H1 (cell line): ENCODE measurements around the gene HEATR9. TPM values are rescaled to one million over a fixed set of nuclear protein-coding genes. Genes with fewer than 3 reads are reported as not detected.
A peak's percentile ranks its signal among the peaks of the same experiment; 100 is the strongest.

Source experiments
- CTCF ChIA-PET: fragments of 300-600 bp; sonication (Branson Sonifier 250); formaldehyde crosslinking; loops from one replicate; lab custom pipeline; 2021; ENCODE audit not compliant: partially characterized antibody; lab: Charles Lee
- POLR2A ChIA-PET: fragments of 300-600 bp; sonication (Branson Sonifier 250); formaldehyde crosslinking; loops from one replicate; lab custom pipeline; 2021; ENCODE audit warnings: inconsistent platforms; ENCODE audit not compliant: partially characterized antibody; lab: Charles Lee
- DNase-seq, 2 experiments: peaks; one replicate each; pipeline versions ENCODE4 v3.0.0 to v3.0.0-alpha.2; 2010 to 2022; ENCODE audit warnings: low spot score in 2 of 2, low read depth in 1 of 2, mixed read lengths in 1 of 2
- FAIRE-seq: peaks from 2 replicates; lab custom pipeline; 2011; peaks lifted over from hg19 to GRCh38; lab: Jason Lieb, UNC
- H2AFZ ChIP-seq: 2 replicates; pipeline ENCODE4 v1.8.1; 2012; ENCODE audit warnings: low read length, inconsistent platforms
- H2AK5ac ChIP-seq: 2 replicates; pipeline ENCODE4 v1.6.1; 2013; ENCODE audit warnings: low read depth, low read length
- H2BK120ac ChIP-seq: replicated peaks from 2 replicates; pipeline ENCODE3; 2013; ENCODE audit warnings: low read depth, low read length, inconsistent platforms
- H2BK12ac ChIP-seq: 2 replicates; pipeline ENCODE4 v1.6.1; 2013; ENCODE audit warnings: low read depth, low read length
- H2BK15ac ChIP-seq: 2 replicates; pipeline ENCODE4 v1.6.1; 2013; ENCODE audit warnings: low read length
- H2BK20ac ChIP-seq: 2 replicates; pipeline ENCODE4 v1.6.1; 2013; ENCODE audit warnings: low read length
- H2BK5ac ChIP-seq: 2 replicates; pipeline ENCODE4 v1.6.1; 2013; ENCODE audit warnings: low read depth, low read length
- H3K14ac ChIP-seq: 2 replicates; pipeline ENCODE4 v1.6.1; 2013; ENCODE audit warnings: inconsistent platforms; ENCODE audit not compliant: insufficient read length
- H3K18ac ChIP-seq: 2 replicates; pipeline ENCODE4 v1.6.1; 2013; ENCODE audit warnings: low read length; ENCODE audit errors: extremely low read depth
- H3K23ac ChIP-seq: 2 replicates; pipeline ENCODE4 v1.6.1; 2013; ENCODE audit warnings: inconsistent platforms; ENCODE audit not compliant: insufficient read length
- H3K23me2 ChIP-seq: 2 replicates; pipeline ENCODE4 v1.6.1; 2013; ENCODE audit warnings: low read depth, low read length
- H3K27ac ChIP-seq: 2 replicates; pipeline ENCODE4 v1.6.1; 2011; ENCODE audit warnings: low read depth, low read length, inconsistent platforms
- H3K27me3 ChIP-seq, 4 experiments: replicated peaks in 1 of 4; 1 replicate in 1 of 4; 2 replicates in 3 of 4; pipeline versions ENCODE4 v1.6.1 to v1.8.1; 2011 to 2013; ENCODE audit warnings: low read length in 3 of 4, mild to moderate bottlenecking in 3 of 4, inconsistent platforms in 2 of 4, mixed read lengths in 2 of 4, moderate library complexity in 1 of 4; ENCODE audit not compliant: control insufficient read depth in 3 of 4, insufficient read depth in 3 of 4; ENCODE audit errors: extremely low read depth in 1 of 4
- H3K36me3 ChIP-seq, 4 experiments: 2 replicates each; pipeline versions ENCODE4 v1.6.1 to v1.8.1; 2011 to 2013; ENCODE audit warnings: mild to moderate bottlenecking in 4 of 4, low read length in 3 of 4, moderate library complexity in 2 of 4, control low read depth in 1 of 4, inconsistent platforms in 1 of 4; ENCODE audit not compliant: insufficient read depth in 4 of 4, control insufficient read depth in 2 of 4
- H3K4ac ChIP-seq: replicated peaks from 2 replicates; pipeline ENCODE3; 2013; ENCODE audit warnings: low read length, low read depth, mixed read lengths, inconsistent platforms; ENCODE audit not compliant: insufficient read length
- H3K4me1 ChIP-seq, 4 experiments: replicated peaks in 1 of 4; 1 replicate in 1 of 4; 2 replicates in 3 of 4; pipeline versions ENCODE4 v1.6.1 to v1.8.1; 2011 to 2013; ENCODE audit warnings: low read length in 3 of 4, inconsistent platforms in 2 of 4, mixed read lengths in 1 of 4; ENCODE audit not compliant: insufficient read depth in 4 of 4, control insufficient read depth in 3 of 4
- H3K4me2 ChIP-seq, 2 experiments: 2 replicates each; pipeline versions ENCODE4 v1.6.1 to v1.8.1; 2011 to 2013; ENCODE audit warnings: low read depth in 2 of 2, low read length in 2 of 2, control low read depth in 1 of 2, inconsistent platforms in 1 of 2, mild to moderate bottlenecking in 1 of 2; ENCODE audit not compliant: insufficient read depth in 1 of 2
- H3K4me3 ChIP-seq, 4 experiments: fragments of 200-600, 300-600 bp in 1 of 4; sonication (generic), shearing (Covaris generic), sonication (Bioruptor Twin) in 1 of 4; 2 replicates each; pipeline versions ENCODE4 v1.5.1 to v1.8.1; 2011 to 2016; ENCODE audit warnings: low read length in 4 of 4, low read depth in 3 of 4, control low read depth in 2 of 4, inconsistent platforms in 2 of 4, mild to moderate bottlenecking in 2 of 4, mixed read lengths in 1 of 4, moderate library complexity in 1 of 4; ENCODE audit not compliant: insufficient read depth in 2 of 4; ENCODE audit errors: extremely low read depth in 1 of 4
- H3K56ac ChIP-seq: replicated peaks from 2 replicates; pipeline ENCODE3; 2013; ENCODE audit warnings: low read depth, mild to moderate bottlenecking, mixed read lengths, low read length, inconsistent platforms; ENCODE audit not compliant: insufficient read length
- H3K79me1 ChIP-seq: 2 replicates; pipeline ENCODE4 v1.6.1; 2013; ENCODE audit warnings: low read depth, low read length, control low read depth
- H3K79me2 ChIP-seq, 2 experiments: 2 replicates each; pipeline versions ENCODE4 v1.6.1 to v1.8.1; 2012 to 2013; ENCODE audit warnings: low read length in 2 of 2, mild to moderate bottlenecking in 2 of 2, inconsistent platforms in 1 of 2; ENCODE audit not compliant: insufficient read depth in 2 of 2, control insufficient read depth in 1 of 2
- H3K9ac ChIP-seq, 4 experiments: replicated peaks in 1 of 4; 1 replicate in 1 of 4; 2 replicates in 3 of 4; pipeline versions ENCODE4 v1.6.1 to v1.8.1; 2011 to 2013; ENCODE audit warnings: low read depth in 3 of 4, low read length in 3 of 4, control low read depth in 2 of 4, mild to moderate bottlenecking in 2 of 4, moderate library complexity in 2 of 4, inconsistent platforms in 1 of 4; ENCODE audit errors: extremely low read depth in 1 of 4
- H3K9me3 ChIP-seq, 2 experiments: 2 replicates each; pipeline versions ENCODE4 v1.6.1 to v1.8.1; 2012 to 2013; ENCODE audit warnings: mild to moderate bottlenecking in 2 of 2, moderate library complexity in 2 of 2, control low read depth in 1 of 2, inconsistent platforms in 1 of 2, low read depth in 1 of 2, low read length in 1 of 2, mixed read lengths in 1 of 2; ENCODE audit not compliant: insufficient read depth in 2 of 2
- H4K20me1 ChIP-seq, 2 experiments: replicated peaks in 1 of 2; 2 replicates each; pipeline versions ENCODE3 to v1.8.1; 2011 to 2013; ENCODE audit warnings: inconsistent platforms in 2 of 2, low read length in 2 of 2, mild to moderate bottlenecking in 1 of 2; ENCODE audit not compliant: insufficient read depth in 2 of 2, control insufficient read depth in 1 of 2
- H4K5ac ChIP-seq: 2 replicates; pipeline ENCODE4 v1.6.1; 2013; ENCODE audit warnings: low read length, low read depth, mixed read lengths, inconsistent platforms; ENCODE audit not compliant: insufficient read length
- H4K8ac ChIP-seq: 2 replicates; pipeline ENCODE4 v1.8.0; 2013; ENCODE audit warnings: mild to moderate bottlenecking, moderate library complexity, low read length, inconsistent platforms; ENCODE audit not compliant: insufficient read depth; ENCODE audit errors: extremely low read depth
- H4K91ac ChIP-seq: replicated peaks from 2 replicates; pipeline ENCODE3; 2013; ENCODE audit warnings: low read length, mixed read lengths, inconsistent platforms; ENCODE audit not compliant: insufficient read length
- BCL11A ChIP-seq, 2 experiments: IDR thresholded peaks; one replicate each; pipeline ENCODE4 v1.6.1; 2011; ENCODE audit warnings: low read depth in 2 of 2, low read length in 2 of 2, mild to moderate bottlenecking in 2 of 2
- CBX5 ChIP-seq: fragments of 300-800, 300-1000 bp; sonication (generic); IDR thresholded peaks from 2 replicates; pipeline ENCODE4 v1.7.1; 2016; ENCODE audit warnings: antibody characterized with exemption, low read length, low read depth
- CBX8 ChIP-seq: fragments of 300-800, 300-1000 bp; sonication (generic); IDR thresholded peaks from 2 replicates; pipeline ENCODE4 v1.7.1; 2016; ENCODE audit warnings: low read depth, low read length, borderline replicate concordance
- E2F6 ChIP-seq: IDR thresholded peaks from 2 replicates; pipeline ENCODE4 v1.6.1; 2012; ENCODE audit warnings: inconsistent platforms
- EP300 ChIP-seq, 2 experiments: IDR thresholded peaks; 1 replicate in 1 of 2; 2 replicates in 1 of 2; pipeline ENCODE4 v1.6.1; 2011 to 2012; ENCODE audit warnings: low read depth in 2 of 2, low read length in 2 of 2, mild to moderate bottlenecking in 2 of 2, borderline replicate concordance in 1 of 2, inconsistent platforms in 1 of 2, moderate library complexity in 1 of 2
- GTF2F1 ChIP-seq: IDR thresholded peaks from 2 replicates; pipeline ENCODE4 v1.6.1; 2012; ENCODE audit warnings: low read depth, low read length, improper control_type of control experiment, borderline replicate concordance
- MAFK ChIP-seq: IDR thresholded peaks from 2 replicates; pipeline ENCODE4 v1.6.1; 2012; ENCODE audit warnings: low read depth, mild to moderate bottlenecking, improper control_type of control experiment, low read length
- RFX5 ChIP-seq: IDR thresholded peaks from 2 replicates; pipeline ENCODE4 v1.6.1; 2011; ENCODE audit warnings: low read depth, low read length, improper control_type of control experiment, borderline replicate concordance
- SP2 ChIP-seq: IDR thresholded peaks from 2 replicates; pipeline ENCODE4 v1.6.1; 2012; ENCODE audit warnings: mild to moderate bottlenecking, low read length, inconsistent platforms
- SRF ChIP-seq: IDR thresholded peaks from 2 replicates; pipeline ENCODE4 v1.6.1; 2011; ENCODE audit warnings: mild to moderate bottlenecking, low read depth, low read length, moderate library complexity
- WGBS, 2 experiments: shearing (Covaris generic) in 1 of 2; methylation state at CpG; one replicate each; pipeline versions ENCODE4 v1.1.6 to v1.1.7; 2013 to 2015; ENCODE audit warnings: low lambda C conversion rate in 2 of 2, mixed read lengths in 2 of 2, inconsistent platforms in 1 of 2, low coverage in 1 of 2, missing lambda C conversion rate in 1 of 2; ENCODE audit not compliant: insufficient replicate concordance in 2 of 2, insufficient coverage in 1 of 2, insufficient read length in 1 of 2; ENCODE audit errors: extremely low coverage in 1 of 2, missing lambda C conversion rate in 1 of 2; 5-methylcytosine and 5-hydroxymethylcytosine counted together
- polyA plus RNA-seq, 7 experiments: library from polyadenylated mRNA; depleted of rRNA in 3 of 7; stranded (reverse) in 5 of 7; unstranded in 2 of 7; fragments of >200 nt in 5 of 7; fragments of 200-250 nt in 2 of 7; gene quantifications; 1 replicate in 5 of 7; 2 replicates in 1 of 7; 4 replicates in 1 of 7; pipeline versions ENCODE4 v1.2.1 to v1.2.3, GENCODE V29; 2011 to 2013; ENCODE audit warnings: missing spikeins in 2 of 7, mixed read lengths in 2 of 7
- total RNA-seq: library from RNA; stranded (reverse); fragmentation: NEBNext Ultra II Directional; extraction: Animal tissue kit (Norgen Biotek cat#: 25700); gene quantifications from 2 replicates; pipeline ENCODE4 v1.2.1, GENCODE V29; 2021
- TF ChIP-seq, protein P1 (sequence below): IDR thresholded peaks from 2 replicates; pipeline ENCODE4 v1.6.1; 2012; ENCODE audit warnings: inconsistent platforms

HEATR9 gene
- total and polyA plus RNA-seq, 2 of the 8 experiments (the other 6 are each of a cell fraction or from before 2014, with no cell fraction given), result not detected

DNA sequence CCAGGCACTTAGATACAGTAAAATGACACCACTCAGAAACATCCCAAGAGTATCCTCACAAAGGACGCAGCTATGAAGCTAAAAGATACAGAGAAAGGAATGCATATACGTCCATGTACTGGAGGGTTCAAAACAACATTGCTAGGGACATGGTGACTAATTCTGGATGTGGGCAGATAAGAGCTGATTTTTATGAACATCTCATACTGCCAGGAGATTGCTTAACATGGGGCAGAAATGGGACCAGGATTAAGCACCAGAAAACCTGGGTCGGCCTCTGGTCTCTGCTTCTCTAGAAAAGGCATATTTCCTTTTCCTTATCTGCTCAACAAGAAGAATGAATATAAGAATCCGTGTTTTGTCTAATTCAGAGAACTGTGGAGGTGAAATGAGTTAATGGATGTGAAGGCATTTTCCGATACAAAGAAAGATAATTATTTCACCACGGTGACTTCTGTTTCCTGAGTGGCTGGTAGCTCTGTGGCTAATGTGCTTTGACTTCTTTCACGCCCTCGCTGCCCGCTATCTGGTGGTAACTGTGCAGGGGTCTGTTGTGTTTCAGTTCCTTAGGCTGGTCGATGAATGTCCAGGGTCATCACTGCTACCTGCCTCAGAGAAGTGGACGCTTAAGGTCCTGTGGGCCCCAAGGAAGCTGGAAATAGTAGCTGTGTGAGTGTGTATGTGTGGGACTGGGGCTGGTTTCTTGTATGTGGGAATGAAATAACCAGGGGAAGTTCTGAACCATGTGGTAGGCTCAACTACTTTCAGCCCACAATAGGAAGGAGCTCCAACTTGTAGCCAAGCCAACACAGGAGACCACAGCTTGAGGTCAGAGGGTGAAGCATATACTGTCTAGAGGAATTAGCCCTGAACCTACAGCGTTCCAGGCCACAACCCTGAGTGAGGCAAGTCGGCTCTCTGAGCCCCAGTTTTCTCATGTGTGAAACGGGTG, 27.2 kb upstream of the HEATR9 start:
- Histone ChIP-seq H3K4ac (no peak overlapping the region), H2BK20ac (0 out of 2 replicates have a peak overlapping the region, but pooled peaks have one; percentile 61), H3K18ac (no peak overlapping the region), H3K27ac (no peak overlapping the region), H3K23me2 (no peaks in the 10 kb centered on the region; the same call in 1 of the 2 replicates), H3K14ac (no peak overlapping the region), H2AFZ (no peak overlapping the region), H4K8ac (0 out of 2 replicates have a peak overlapping the region, but pooled peaks have one; percentile 15), H3K79me2 (no peaks in the 10 kb centered on the region), H4K20me1 (peaks cover 0 to 2% of the 10 kb centered on the region in 2 experiments), H3K4me2 (no peak overlapping the region), H4K5ac (no peak overlapping the region), H2BK120ac (no peak overlapping the region), H3K9me3 (no peaks in the 10 kb centered on the region), H2BK5ac (no peak overlapping the region), H3K56ac (no peak overlapping the region), H3K4me1 (peaks cover 0 to 3% (median 1%) of the 10 kb centered on the region in 4 experiments; a peak in 5 of 7 replicates), H4K91ac (no peak overlapping the region), H3K4me3 (no peak overlapping the region), H3K36me3 (no peaks in the 10 kb centered on the region), H2BK15ac (no peak overlapping the region), H2BK12ac (no peak overlapping the region), H3K9ac (no peak overlapping the region), H2AK5ac (no peak overlapping the region), H3K79me1 (no peaks in the 10 kb centered on the region), H3K23ac (no peak overlapping the region), H3K27me3 (no peaks in the 10 kb centered on the region)
- no peak for DNase-seq
- ChIA-PET POLR2A (no interaction called here), CTCF (no interaction called here)
- no peak for FAIRE-seq
- WGBS, 2 experiments, result 86% methylated on average over 14 of the region's 14 CpGs; no CpG with 5 or more reads in 1 of the 2 experiments
- no peak for TF ChIP-seq CBX5
- TF ChIP-seq EP300 (IDR thresholded peaks at IDR 0.05; ENCODE audit: borderline replicate concordance in 1 of 2, low read depth in 2 of 2, low read length in 2 of 2), result no peak
- TF ChIP-seq RFX5, result no peak
- no peak for TF ChIP-seq CBX8
- no peak for TF ChIP-seq BCL11A (IDR thresholded peaks at IDR 0.05; ENCODE audit: low read depth in 2 of 2, low read length in 2 of 2)
- no peak for TF ChIP-seq MAFK
- no peak for TF ChIP-seq E2F6
- TF ChIP-seq, protein P1, sequence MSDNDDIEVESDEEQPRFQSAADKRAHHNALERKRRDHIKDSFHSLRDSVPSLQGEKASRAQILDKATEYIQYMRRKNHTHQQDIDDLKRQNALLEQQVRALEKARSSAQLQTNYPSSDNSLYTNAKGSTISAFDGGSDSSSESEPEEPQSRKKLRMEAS, result no peak
- TF ChIP-seq GTF2F1, result no peak
- no peak for TF ChIP-seq SP2
- TF ChIP-seq SRF, result no peak
